Activated CD4-positive, alpha-beta memory T cell treated with anti-CD3 and anti-CD28 coated beads, Interleukin-2, amount 10 ng/mL, durations not matched to agents 7 days and 5 days (primary cell): ENCODE measurements around the gene VCAN. TPM values are rescaled to one million over a fixed set of nuclear protein-coding genes. Genes with fewer than 3 reads are reported as not detected.
A peak's percentile ranks its signal among the peaks of the same experiment; 100 is the strongest.

Source experiments
- CTCF ChIA-PET: fragments of 350-600 bp; sonication (Branson Sonifier 250); formaldehyde crosslinking; loops from one replicate; lab custom pipeline; 2021; ENCODE audit warnings: antibody characterized with exemption, inconsistent platforms; lab: Charles Lee
- POLR2A ChIA-PET: fragments of 350-600 bp; sonication (Branson Sonifier 250); formaldehyde crosslinking; loops from one replicate; lab custom pipeline; 2021; ENCODE audit warnings: antibody characterized with exemption; lab: Charles Lee
- DNase-seq: peaks from one replicate; pipeline ENCODE4 v3.0.0-alpha.2; 2020
- H3K27ac Mint-ChIP-seq: one replicate; pipeline ENCODE4 v1.8.0; 2021; ENCODE audit warnings: mild to moderate bottlenecking, mixed read lengths
- H3K27me3 Mint-ChIP-seq: one replicate; pipeline ENCODE4 v1.8.0; 2021; ENCODE audit warnings: mixed read lengths
- H3K36me3 Mint-ChIP-seq: one replicate; pipeline ENCODE4 v1.8.0; 2021; ENCODE audit warnings: low read depth, mixed read lengths
- H3K4me1 Mint-ChIP-seq: one replicate; pipeline ENCODE4 v1.8.0; 2021; ENCODE audit warnings: mixed read lengths
- H3K4me3 Mint-ChIP-seq: one replicate; pipeline ENCODE4 v1.8.0; 2021; ENCODE audit warnings: mild to moderate bottlenecking, mixed read lengths
- H3K9me3 Mint-ChIP-seq: one replicate; pipeline ENCODE4 v1.8.0; 2021; ENCODE audit warnings: mixed read lengths
- total RNA-seq, 2 experiments: library from RNA; stranded (reverse); gene quantifications; one replicate each; pipeline ENCODE4 v1.2.3, GENCODE V29; 2021

The VCAN gene
- total RNA-seq, 2 experiments from 2014 or later = 0.08 to 0.20 TPM

DNA sequence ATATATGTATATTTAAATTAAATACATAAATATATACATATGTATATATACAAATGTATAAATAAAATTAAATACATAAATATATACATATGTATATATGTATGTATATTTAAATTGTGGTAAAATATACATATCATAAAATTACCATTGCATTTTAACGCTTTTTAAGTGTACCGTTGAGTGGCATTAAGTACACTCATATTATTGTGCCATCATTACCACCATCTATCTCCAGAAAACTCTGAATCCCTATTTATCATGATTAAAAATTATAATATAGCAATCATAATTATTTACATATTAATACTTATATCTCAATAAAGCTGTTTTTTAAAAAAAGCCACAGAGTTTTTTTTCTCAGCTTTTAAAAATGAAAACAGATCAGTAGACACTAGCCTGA lies 27.1 kb upstream of the VCAN start:
- peaks cover 2% of the 10 kb centered on the region for H3K27me3 Mint-ChIP-seq
- no peaks in the 10 kb centered on the region for H3K9me3 Mint-ChIP-seq
- no peak for DNase-seq
- no peaks in the 10 kb centered on the region for H3K4me1 Mint-ChIP-seq
- POLR2A ChIA-PET = no interaction called here
- H3K36me3 Mint-ChIP-seq = no peaks in the 10 kb centered on the region
- H3K4me3 Mint-ChIP-seq = no peak overlapping the region
- CTCF ChIA-PET = no interaction called here
- no peak overlapping the region for H3K27ac Mint-ChIP-seq

DNA sequence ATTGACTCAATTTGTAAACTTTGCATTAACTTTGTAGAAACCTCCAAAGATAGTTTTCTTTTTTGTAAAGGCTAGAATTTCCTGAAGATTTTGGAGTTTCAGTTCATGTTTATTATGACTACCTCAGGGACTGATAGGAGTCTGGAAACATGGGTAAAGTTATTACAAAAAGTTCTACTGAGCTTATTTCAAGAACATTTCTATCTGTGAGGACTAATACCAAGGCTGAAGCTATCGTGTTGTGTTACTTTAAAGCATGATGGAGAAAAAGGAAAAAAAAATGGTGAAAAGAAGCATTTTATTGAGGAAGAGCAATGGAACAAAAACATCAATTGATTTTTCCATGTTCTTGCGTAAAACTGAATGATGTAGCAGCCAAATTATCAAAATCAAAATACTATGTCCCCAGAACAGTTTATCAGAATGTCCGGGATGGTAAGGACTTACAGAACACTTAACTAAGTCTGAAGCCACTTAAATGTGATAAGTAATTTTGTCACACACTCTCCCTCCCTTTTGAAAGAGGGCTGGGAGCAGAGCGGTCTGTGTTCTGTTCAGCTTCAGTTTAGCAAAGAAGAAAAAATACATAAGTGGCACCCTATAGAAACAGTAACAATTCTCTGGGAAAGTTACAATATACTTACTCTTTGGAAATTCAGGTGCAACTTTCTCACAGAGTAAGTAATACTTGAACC lies 25.1 kb upstream of the VCAN start:
- H3K9me3 Mint-ChIP-seq = no peaks in the 10 kb centered on the region
- H3K27ac Mint-ChIP-seq = no peak overlapping the region
- POLR2A ChIA-PET = no interaction called here
- H3K36me3 Mint-ChIP-seq = no peaks in the 10 kb centered on the region
- H3K27me3 Mint-ChIP-seq = peaks cover 2% of the 10 kb centered on the region
- H3K4me3 Mint-ChIP-seq = no peak overlapping the region
- CTCF ChIA-PET = no interaction called here
- H3K4me1 Mint-ChIP-seq = no peaks in the 10 kb centered on the region
- no peak for DNase-seq

DNA sequence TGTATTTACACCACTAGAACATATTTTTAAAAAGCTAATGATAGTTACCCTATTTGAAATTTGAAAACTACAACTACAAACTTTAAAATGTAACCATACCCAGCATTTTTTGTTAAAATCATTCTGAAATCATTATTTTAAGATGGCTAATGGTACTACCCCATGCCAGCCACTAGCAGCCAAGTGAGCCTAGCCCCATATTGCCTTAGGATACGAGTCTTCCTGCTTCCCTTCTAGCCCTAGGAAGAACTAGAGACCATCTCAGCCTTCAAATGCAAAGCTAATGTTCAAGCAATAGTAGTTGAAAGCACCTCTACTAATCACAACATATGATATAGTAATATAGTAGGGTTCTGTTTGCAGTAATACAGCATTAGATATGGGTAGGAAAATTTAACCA lies 24.0 kb upstream of the VCAN start:
- no peaks in the 10 kb centered on the region for H3K36me3 Mint-ChIP-seq
- no peaks in the 10 kb centered on the region for H3K4me1 Mint-ChIP-seq
- H3K27me3 Mint-ChIP-seq = peaks cover 2% of the 10 kb centered on the region
- CTCF ChIA-PET = no interaction called here
- no peak overlapping the region for H3K4me3 Mint-ChIP-seq
- POLR2A ChIA-PET = no interaction called here
- H3K27ac Mint-ChIP-seq = no peak overlapping the region
- DNase-seq = no peak
- no peaks in the 10 kb centered on the region for H3K9me3 Mint-ChIP-seq

DNA sequence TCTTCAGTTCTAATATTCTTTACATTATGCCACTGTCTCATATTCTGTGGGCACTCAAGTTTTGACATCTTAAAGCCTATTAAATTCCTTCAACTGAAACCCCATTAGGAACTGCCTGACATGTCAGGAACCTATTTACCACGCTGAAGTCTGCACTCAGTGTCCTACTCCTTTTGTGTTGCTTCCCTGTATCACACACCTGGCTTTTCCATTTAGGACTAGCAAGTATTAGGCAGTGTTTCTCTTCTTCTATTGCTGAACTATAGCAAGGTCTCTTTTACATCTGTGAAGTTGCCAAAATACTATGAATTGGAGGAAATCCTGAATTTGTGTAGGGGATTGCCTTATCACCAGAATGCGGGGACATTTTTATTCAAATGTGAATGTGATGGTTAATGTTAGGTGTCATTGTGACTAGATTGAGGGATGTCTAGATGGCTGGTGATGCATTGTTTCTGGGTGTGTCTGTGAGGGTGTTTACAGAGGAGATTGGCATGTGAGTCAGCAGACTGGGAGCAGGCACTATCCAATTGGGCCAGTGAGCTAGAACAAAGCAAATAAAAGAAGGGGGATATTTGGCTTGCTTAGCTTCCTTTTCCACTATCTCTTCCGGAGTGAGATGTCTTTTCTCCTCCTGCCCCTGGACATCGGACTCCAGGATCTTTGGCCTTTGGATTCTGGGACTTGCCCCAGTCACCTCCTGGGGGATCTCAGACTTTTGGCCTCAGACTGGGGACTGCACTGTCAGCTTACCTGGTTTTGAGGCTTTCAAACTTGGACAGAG lies 21.2 kb upstream of the VCAN start:
- Mint-ChIP-seq H3K27me3 (peaks cover 2% of the 10 kb centered on the region), H3K27ac (no peak overlapping the region), H3K4me3 (no peak overlapping the region), H3K4me1 (no peaks in the 10 kb centered on the region), H3K36me3 (no peaks in the 10 kb centered on the region), H3K9me3 (peaks cover 14% of the 10 kb centered on the region)
- ChIA-PET CTCF (no interaction called here), POLR2A (no interaction called here)
- no peak for DNase-seq

DNA sequence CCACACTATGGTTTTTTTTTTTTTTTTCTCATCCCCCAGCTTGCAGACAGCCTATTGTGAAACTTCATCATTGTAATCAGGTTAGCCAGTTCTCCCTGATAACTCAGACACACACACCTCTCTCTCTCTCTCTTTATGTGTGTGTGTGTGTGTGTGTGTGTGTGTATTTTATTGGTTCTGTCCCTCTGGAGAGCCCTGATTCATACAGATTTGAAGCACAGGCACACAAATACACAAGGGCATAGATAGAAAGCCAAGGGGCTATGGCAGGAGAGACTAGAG lies 20.6 kb upstream of the VCAN start:
- H3K36me3 Mint-ChIP-seq = no peaks in the 10 kb centered on the region
- no peaks in the 10 kb centered on the region for H3K4me1 Mint-ChIP-seq
- ChIA-PET POLR2A (no interaction called here), CTCF (no interaction called here)
- no peak overlapping the region for H3K4me3 Mint-ChIP-seq
- DNase-seq = no peak
- no peak overlapping the region for H3K27ac Mint-ChIP-seq
- H3K27me3 Mint-ChIP-seq = peaks cover 2% of the 10 kb centered on the region
- H3K9me3 Mint-ChIP-seq = peaks cover 14% of the 10 kb centered on the region

DNA sequence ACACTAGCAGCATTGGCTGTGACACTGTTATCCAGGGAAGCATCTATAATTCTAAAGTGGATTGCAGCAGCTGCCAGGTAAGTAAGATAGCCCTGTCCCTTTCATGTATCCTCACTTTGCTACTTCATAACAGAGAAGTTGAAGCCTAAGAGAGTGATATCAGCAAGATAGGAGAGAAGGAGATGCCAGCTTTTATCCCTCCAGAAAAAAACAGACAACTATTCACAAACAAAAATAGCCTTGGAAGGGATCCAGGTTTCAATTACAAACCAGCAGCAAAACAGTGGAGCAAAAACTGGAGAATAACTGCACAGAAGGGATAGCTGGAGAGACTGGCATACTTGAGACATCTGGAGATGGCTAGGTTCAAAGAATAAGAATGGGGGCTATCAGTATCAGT lies 19.6 kb upstream of the VCAN start:
- no peak overlapping the region for H3K4me3 Mint-ChIP-seq
- no peaks in the 10 kb centered on the region for H3K4me1 Mint-ChIP-seq
- CTCF ChIA-PET = no interaction called here
- POLR2A ChIA-PET = no interaction called here
- H3K27me3 Mint-ChIP-seq = peaks cover under 1% of the 10 kb centered on the region
- peaks cover 14% of the 10 kb centered on the region for H3K9me3 Mint-ChIP-seq
- H3K27ac Mint-ChIP-seq = no peak overlapping the region
- no peak for DNase-seq
- H3K36me3 Mint-ChIP-seq = no peaks in the 10 kb centered on the region

DNA sequence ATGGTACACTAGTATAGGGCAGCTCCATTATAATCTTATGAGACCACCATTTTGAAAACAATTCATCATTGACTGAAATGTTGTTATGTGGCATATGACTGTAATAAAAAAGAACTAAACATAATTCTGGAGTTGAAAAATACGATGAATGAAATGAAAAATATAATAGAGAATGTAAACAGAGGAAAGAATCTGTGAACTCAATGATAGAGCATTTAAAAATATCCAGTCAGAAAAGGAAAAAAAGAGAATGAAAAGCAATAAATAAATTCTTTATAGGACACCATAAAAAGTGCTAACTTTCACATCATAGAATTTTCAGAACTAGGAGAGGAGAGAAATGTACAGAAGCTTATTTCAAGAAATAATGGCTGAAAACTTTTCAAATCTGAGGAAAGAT lies 17.6 kb upstream of the VCAN start:
- Mint-ChIP-seq H3K27me3 (no peaks in the 10 kb centered on the region), H3K27ac (no peak overlapping the region), H3K4me3 (no peak overlapping the region), H3K9me3 (peaks cover 14% of the 10 kb centered on the region), H3K4me1 (no peaks in the 10 kb centered on the region), H3K36me3 (no peaks in the 10 kb centered on the region)
- DNase-seq = no peak
- ChIA-PET POLR2A (no interaction called here), CTCF (interaction anchor here (1.1 kb wide), 1 partner anchor 661 kb away, joined by 3 read pairs; no protein-coding TSS in a partner anchor)

DNA sequence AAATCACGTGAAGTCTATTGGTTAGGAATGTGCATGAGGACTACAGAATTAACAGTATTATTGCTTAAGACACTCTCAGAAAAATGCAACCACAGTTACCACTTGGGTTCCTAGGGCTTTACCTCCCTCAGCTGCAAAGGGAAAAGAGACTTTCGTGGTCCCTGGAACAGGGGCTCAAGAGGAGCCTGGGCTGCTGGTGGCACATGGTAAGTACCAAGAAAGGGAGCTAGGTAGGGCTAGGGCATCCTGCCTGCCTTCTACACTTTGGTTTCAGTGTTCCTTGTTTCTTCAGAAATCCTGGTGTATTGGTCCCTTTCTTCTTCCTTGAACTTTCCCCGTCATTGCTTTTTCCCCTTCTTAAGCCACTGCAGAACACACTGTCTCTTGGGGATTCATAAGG lies 7.3 kb upstream of the VCAN start:
- H3K36me3 Mint-ChIP-seq = no peaks in the 10 kb centered on the region
- no peaks in the 10 kb centered on the region for H3K9me3 Mint-ChIP-seq
- no peak overlapping the region for H3K4me3 Mint-ChIP-seq
- H3K27me3 Mint-ChIP-seq = peaks cover 24% of the 10 kb centered on the region
- POLR2A ChIA-PET = no interaction called here
- H3K27ac Mint-ChIP-seq = no peak overlapping the region
- no peaks in the 10 kb centered on the region for H3K4me1 Mint-ChIP-seq
- DNase-seq = no peak
- CTCF ChIA-PET = no interaction called here

DNA sequence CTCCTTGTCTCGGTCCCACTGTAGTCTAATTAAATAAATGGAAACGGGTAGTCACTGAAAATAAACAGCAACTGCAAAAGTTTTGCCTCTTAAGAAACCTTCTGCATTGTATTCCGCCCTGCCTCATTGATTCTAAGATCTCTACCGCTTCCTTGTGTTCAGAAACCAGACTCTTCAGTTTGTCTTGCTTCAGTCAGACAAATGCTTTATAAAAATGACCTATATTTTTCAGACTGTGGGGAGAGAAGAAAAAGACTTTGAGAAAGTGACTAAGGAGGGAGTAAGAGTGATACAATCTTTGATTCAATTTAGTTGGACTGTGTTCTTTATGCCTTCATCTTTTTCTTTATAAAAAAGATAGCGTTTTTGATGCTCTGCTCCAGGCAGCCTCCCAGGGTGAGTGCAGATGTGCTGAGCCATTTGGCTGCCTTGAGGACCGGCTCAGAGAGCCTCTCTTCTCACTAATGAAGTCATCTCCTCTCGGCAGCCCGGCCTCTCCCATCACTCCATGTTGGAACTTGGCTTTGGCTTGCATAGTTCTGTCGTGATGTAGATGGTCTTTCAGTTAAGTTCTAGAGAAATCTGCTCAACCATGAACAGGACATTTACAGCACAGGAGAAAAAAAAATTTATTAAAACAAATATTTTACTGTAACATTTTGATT lies 4.0 kb upstream of the VCAN start:
- H3K27me3 Mint-ChIP-seq = peaks cover 56% of the 10 kb centered on the region
- H3K4me1 Mint-ChIP-seq = peaks cover 14% of the 10 kb centered on the region
- ChIA-PET CTCF (no interaction called here), POLR2A (no interaction called here)
- H3K36me3 Mint-ChIP-seq = no peaks in the 10 kb centered on the region
- H3K9me3 Mint-ChIP-seq = no peaks in the 10 kb centered on the region
- no peak for DNase-seq
- no peak overlapping the region for H3K4me3 Mint-ChIP-seq
- no peak overlapping the region for H3K27ac Mint-ChIP-seq

DNA sequence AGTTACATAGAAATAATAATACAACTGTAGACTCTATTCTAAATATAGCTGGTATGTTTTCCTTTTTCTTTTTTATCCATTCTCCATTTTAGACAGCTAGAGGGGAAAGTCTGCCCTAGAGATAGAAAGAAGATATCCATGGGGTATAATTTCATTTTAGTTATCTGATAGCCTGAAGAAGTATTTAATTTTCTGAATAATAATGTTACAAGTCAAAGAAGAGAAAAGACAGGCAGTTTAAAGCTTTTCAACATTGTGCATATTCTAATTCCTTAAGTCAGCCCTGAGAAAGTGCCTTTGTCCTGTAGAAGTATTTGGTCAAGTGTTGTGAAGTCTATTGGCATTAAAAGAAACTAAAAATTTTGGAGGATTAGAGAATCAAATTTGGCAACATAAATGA lies 2.5 kb upstream of the VCAN start:
- DNase-seq = no peak
- Mint-ChIP-seq H3K27ac (no peak overlapping the region), H3K9me3 (no peaks in the 10 kb centered on the region), H3K27me3 (peaks cover 72% of the 10 kb centered on the region), H3K4me1 (peaks cover 29% of the 10 kb centered on the region), H3K4me3 (no peak overlapping the region), H3K36me3 (no peaks in the 10 kb centered on the region)
- ChIA-PET POLR2A (no interaction called here), CTCF (no interaction called here)

DNA sequence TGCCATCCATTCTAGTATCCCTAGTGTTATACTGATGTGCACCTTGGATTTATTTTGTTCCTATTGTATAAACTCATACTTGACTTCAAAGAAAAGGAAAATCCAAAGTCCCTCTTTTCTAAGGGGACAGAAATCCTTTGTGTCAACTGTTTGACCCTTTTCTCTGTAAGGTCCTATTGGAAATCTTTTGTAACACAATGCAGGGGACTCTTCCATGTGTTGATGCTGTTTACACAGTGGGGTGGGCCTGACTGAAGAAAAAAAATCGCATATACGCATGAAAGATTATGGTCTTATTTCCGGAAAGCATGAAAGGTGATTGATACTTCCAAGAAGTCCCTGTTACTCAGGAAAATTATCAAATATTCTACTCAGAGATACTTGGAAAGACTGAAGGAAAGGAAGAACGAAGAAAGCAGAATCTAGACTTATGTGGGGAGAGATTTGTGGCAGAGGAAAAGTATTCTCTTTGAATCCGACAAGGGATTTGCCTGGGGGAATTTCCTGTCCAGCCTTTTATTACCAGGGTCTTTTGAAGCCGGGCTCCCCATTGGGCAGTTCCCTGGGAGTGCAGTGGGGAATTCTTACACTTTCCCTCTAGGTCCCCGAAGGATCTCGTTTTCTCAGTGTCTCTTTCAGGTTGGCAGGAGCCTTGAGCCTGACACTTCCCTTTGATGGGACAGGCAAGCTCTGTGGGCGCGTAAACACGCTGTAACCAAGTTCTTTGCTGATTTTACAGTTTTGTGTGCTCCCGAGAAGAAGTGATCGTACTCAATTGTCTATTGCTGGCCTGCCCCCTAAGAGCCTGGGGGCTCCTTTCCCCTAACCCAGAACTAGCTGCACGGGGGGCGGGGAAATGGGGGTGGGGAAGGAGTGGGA lies 779 bp upstream of the VCAN start:
- DNase-seq = no peak
- peaks cover 37% of the 10 kb centered on the region for H3K4me1 Mint-ChIP-seq
- H3K27ac Mint-ChIP-seq = no peak overlapping the region
- ChIA-PET CTCF (no interaction called here), POLR2A (no interaction called here)
- no peaks in the 10 kb centered on the region for H3K9me3 Mint-ChIP-seq
- H3K4me3 Mint-ChIP-seq = no peak overlapping the region
- H3K36me3 Mint-ChIP-seq = no peaks in the 10 kb centered on the region
- H3K27me3 Mint-ChIP-seq = peaks cover 84% of the 10 kb centered on the region

DNA sequence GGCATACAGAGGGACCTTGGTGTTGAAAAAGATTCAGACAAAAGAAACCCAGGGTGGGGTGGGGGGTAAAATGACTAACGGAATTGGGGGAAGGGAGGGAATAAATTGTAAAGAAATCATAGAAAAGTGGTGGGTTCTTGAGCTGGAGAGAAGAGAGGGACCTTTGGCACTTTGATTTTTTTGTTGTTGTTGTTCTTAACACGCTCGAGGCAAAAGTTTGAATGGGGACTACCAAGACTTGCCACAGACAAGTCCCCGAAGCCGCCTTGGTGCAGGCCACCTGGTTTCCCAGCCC lies 616 bp downstream of the VCAN start:
- H3K4me1 Mint-ChIP-seq = peaks cover 37% of the 10 kb centered on the region
- no peak for DNase-seq
- H3K27me3 Mint-ChIP-seq = peaks cover 87% of the 10 kb centered on the region
- H3K9me3 Mint-ChIP-seq = no peaks in the 10 kb centered on the region
- H3K27ac Mint-ChIP-seq = no peak overlapping the region
- peak overlapping the region; percentile 49 for H3K4me3 Mint-ChIP-seq
- POLR2A ChIA-PET = no interaction called here
- no peaks in the 10 kb centered on the region for H3K36me3 Mint-ChIP-seq
- CTCF ChIA-PET = no interaction called here
